Stimulated activated CD8-positive, alpha-beta memory T cell treated with anti-CD3 and anti-CD28 coated beads, Interleukin-7, amount 100 ng/mL, for 48 hours (primary cell): ENCODE results near the gene TRAM2.

Experiments used
- DNase-seq, 2 donors: peaks; one replicate each; pipeline ENCODE4 v3.0.0-alpha.2; 2020; ENCODE audit warnings: low read depth in 1 of 2; ENCODE audit errors: extremely low read depth in 1 of 2

The TRAM2 gene

DNA sequence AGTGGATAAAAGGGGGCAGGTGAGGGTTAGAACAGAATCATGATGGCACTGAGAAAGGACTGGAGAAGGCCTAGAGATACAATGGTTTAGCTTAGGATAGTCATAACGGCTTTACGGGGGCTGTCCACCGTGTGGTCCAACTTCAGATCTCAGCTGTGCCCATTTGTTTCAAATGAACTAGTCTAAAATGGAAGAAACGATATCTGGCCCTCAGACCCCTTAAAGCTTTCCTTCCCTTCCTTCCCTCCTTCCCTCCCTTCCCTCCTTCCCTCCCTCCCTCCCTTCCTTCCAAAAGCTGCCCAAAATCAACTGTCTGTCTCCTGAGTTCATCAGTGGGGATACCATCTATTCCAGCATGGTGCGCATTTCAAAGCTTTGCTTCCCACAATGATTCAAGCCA is 27.9 kb downstream of the TRAM2 start:
- DNase-seq = no peak

DNA sequence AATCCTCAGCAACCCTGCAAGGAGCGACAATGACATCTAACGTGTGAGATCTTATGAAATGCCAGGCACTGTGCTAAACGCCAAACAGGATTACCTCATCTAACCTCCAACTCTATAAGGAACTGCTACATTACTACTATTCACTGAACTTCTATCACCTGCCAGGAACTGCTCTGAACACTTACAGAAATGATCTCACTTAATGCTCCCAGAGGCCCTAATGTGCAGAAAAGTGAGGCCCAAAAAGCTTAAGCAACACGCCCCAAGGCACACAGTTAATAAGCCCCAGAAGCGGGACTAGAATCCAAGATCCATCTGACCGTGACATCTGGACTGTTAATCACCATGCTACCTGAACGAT is 28.5 kb downstream of the TRAM2 start:
- no peak for DNase-seq

DNA sequence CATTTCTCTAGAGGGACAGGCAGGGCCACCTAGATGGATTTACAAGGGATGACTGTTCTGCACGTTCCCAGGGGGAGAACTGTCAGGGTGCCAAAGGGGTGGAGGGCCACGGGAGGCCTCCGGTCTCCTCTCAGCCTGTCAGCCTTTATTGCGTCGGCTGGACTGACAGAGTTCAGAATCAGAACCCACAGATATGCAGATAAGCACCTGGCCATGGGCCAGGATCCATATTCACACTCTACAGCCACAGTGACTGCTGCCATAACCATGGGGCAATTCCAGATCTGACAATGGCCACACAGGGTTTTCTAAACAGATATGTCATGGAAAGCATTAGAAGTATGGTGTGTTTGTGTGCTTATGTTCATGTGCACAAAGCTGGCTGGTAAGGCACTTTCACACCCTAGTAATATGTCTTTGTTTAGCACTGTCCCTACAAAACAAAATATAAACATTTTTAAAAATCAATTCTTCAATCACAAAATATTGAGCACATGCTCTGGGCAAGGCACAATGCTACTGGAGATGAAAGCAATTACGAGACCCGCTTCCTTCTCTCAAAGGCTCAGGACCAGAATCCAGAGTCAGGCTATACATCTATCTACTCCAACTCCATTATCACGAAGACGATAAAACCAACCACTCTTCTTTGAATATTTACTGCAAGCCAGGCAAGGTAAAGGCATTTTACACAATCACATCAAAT is 29.1 kb downstream of the TRAM2 start:
- no peak for DNase-seq

GRCh38 chr6:52546678-52547077 is 30.2 kb downstream of the TRAM2 start:
- no peak for DNase-seq

GRCh38 chr6:52546192-52546591 is 30.7 kb downstream of the TRAM2 start:
- no peak for DNase-seq

DNA sequence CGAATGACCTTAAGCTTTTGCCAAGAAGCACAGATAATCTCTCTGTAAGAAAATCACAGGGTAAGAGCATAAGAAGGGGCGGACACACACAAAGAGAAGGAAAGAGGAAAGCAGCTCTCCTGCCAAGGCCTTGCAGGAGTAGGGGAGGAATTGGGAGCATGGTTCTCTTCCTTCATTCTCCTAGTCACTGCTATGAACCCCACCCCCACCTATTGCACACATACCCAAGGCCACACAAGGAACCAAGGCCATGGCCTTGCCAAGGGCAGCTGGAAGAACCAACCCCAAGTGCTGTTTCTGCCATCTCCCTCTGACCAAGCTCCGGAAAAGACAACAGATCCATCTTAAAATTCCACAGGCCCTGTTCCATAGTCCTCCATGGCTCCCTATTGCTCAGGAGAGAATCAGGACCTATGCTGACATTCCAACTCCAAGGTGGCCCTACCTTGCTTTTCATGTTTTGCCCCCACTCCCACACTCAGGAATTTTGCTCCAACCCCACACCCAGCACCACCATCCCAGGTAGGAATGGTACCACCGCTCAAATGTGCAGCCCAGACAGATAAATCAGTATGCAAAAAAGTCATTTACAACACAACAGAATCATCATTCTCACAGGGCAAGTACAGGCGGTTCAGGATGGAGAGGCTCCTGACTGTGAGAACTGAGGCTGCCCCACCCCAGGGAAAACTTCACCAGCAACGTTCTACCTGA is 31.3 kb downstream of the TRAM2 start:
- DNase-seq = no peak

GRCh38 chr6:52544602-52545405 is 32.1 kb downstream of the TRAM2 start:
- DNase-seq = no peak

GRCh38 chr6:52543729-52544601 is 32.9 kb downstream of the TRAM2 start:
- no peak for DNase-seq

DNA sequence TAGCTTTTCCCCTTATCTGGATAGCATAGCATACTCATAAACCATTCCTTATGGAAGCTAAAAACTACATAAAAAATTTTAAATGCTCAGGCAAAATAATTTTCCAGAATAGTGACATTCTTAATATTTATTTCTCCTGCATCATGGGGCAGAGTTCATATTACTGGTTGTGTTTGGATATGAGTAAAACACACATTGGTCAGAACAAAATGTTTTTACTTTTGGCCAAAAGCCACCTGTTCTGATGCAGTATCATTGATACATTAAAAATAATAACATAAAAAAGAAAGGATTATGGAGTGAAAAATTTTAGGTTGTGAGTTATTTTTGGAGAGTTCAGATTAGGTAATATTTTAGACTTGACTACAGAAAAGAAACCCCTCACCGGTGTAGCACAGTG is 33.6 kb downstream of the TRAM2 start:
- no peak for DNase-seq

DNA sequence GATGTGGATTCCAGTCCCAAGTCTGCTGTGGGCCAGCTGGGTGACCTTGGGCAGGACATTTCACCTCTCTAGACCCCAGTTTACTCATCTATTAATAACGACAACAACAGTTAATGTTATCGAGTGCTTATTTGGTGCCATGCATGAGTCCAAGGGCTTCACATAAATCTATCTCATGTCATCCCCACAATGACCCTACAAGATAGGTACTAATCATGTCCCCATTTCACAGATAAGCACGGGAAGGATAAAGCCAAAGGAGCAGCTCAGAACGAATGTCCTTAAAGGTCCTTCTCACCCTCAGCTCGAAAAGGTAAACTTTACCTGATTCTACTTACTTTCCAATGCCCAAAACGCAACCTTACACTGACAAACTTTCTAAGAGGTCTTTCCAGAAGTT is 35.7 kb downstream of the TRAM2 start:
- no peak for DNase-seq

GRCh38 chr6:52540286-52540902 is 36.5 kb downstream of the TRAM2 start:
- no peak for DNase-seq

DNA sequence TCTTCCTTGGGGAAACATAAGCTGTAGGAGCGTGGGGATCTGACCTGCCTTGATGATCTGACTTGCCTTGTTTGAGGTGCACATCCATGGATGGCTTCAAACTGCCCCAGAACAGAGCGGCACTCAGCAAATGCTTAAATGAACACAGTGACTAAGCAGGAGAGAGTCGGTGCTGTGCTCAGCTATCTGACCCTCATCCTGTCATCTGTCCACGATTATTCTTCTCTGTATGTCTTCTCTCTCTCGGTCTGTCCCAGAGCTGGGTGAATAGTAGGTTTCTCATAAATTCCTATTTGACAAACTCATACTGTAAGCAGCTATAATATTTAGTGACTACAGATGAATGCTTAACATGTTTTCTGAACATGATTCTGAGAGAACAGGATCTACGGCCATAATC is 37.3 kb downstream of the TRAM2 start:
- no peak for DNase-seq

- no peak for DNase-seq
Observed at GRCh38 chr6:52538901-52539354, 37.9 kb downstream of the TRAM2 start.

DNA sequence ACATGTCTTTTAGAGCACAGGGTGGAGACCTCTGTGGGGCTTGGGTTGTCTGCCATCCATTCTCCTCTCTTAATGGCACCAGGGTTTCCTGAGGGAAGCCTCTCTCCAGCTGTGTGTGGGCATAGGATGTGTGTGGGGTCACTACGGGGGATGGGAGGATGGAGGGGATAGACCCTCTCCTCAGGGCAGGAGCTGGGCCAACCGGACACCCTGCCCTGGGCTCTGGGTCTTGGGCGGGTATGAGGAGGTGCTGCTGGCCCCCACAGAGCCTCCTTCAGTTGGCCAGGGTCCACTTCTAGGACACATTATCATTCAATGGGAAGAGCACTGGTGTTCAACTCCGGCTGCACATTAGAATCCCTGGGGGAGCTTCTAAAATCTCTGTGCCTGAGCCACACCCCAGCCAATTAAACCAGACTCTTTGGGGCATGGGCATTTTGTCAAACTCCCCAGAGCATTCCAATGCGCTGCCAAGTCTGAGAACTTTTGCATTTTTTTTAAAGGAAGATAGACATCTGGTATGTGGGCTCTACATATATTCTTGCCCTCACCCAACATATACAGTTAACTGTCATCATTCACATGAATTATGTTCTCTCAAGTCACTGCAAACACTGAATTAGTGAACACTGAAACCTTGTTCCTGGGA is 38.5 kb downstream of the TRAM2 start:
- no peak for DNase-seq

- peak in 1 of 2 donors; percentile 20 for DNase-seq
Observed at GRCh38 chr6:52537001-52537753, 39.7 kb downstream of the TRAM2 start.

- DNase-seq = no peak
Observed at GRCh38 chr6:52536424-52536916, 40.4 kb downstream of the TRAM2 start.

GRCh38 chr6:52535711-52536423 is 41.0 kb downstream of the TRAM2 start:
- no peak for DNase-seq

GRCh38 chr6:52534966-52535390 is 41.9 kb downstream of the TRAM2 start:
- DNase-seq = peak; percentile 19 to 44
